Activated T-helper 2 cell treated with anti-CD3 and anti-CD28 coated beads, Interferon-gamma antibody, Interleukin-2, Interleukin-4, amounts not matched to agents 10 μg/mL and 5 μg/mL and 100 μg/mL, durations not matched to agents 14 hours and 24 hours and 36 hours (primary cell): ENCODE measurements around the gene PCDH11Y. TPM values are rescaled to one million over a fixed set of nuclear protein-coding genes. Genes with fewer than 3 reads are reported as not detected.
"Not testable (repeated sequence)": the region's sequence is repeated elsewhere in the genome, so short reads cannot be mapped to it uniquely, and the experiment has no call there.

Experiments used
- DNase-seq: peaks from one replicate; pipeline ENCODE4 v3.0.0; 2021; ENCODE audit warnings: low spot score
- H3K27ac Mint-ChIP-seq: one replicate; pipeline ENCODE4 v1.8.0; 2021; ENCODE audit warnings: mixed read lengths
- H3K27me3 Mint-ChIP-seq: one replicate; pipeline ENCODE4 v1.8.0; 2021; ENCODE audit warnings: low read depth, mixed read lengths
- H3K36me3 Mint-ChIP-seq: one replicate; pipeline ENCODE4 v1.8.0; 2021; ENCODE audit warnings: low read depth, mixed read lengths
- H3K4me1 Mint-ChIP-seq: one replicate; pipeline ENCODE4 v1.8.0; 2021; ENCODE audit warnings: low read depth, mixed read lengths
- H3K4me3 Mint-ChIP-seq: one replicate; pipeline ENCODE4 v1.8.0; 2021; ENCODE audit warnings: low read depth, mild to moderate bottlenecking, moderate library complexity, mixed read lengths
- H3K9me3 Mint-ChIP-seq: one replicate; pipeline ENCODE4 v1.8.0; 2021; ENCODE audit warnings: mixed read lengths
- intact Hi-C: fragments of 100-400 bp; cut with micrococcal nuclease; formaldehyde crosslinking; loops from one replicate; pipeline ENCODE4 v1.15.1; 2023
- total RNA-seq: library from RNA; stranded (reverse); gene quantifications from 2 replicates; pipeline ENCODE4 v1.2.3, GENCODE V29; 2022

Gene PCDH11Y
- total RNA-seq, 1 donor from 2014 or later = not detected

GRCh38 chrY:5638589-5638988 is 638.5 kb downstream of the PCDH11Y start:
- not testable (repeated sequence) for H3K36me3 Mint-ChIP-seq, H3K4me1 Mint-ChIP-seq, H3K9me3 Mint-ChIP-seq

GRCh38 chrY:5679265-5679664 is 679.2 kb downstream of the PCDH11Y start:
- intact Hi-C loops, H3K4me3 Mint-ChIP-seq, DNase-seq, H3K27me3 Mint-ChIP-seq, H3K9me3 Mint-ChIP-seq, H3K4me1 Mint-ChIP-seq, H3K36me3 Mint-ChIP-seq, H3K27ac Mint-ChIP-seq: not testable (repeated sequence)

More at GRCh38 chrY:5638589-5638988, 638.5 kb downstream of the PCDH11Y start:
- H3K27ac Mint-ChIP-seq, H3K4me3 Mint-ChIP-seq, intact Hi-C loops, H3K27me3 Mint-ChIP-seq, DNase-seq: not testable (repeated sequence)

- H3K27me3 Mint-ChIP-seq, H3K27ac Mint-ChIP-seq, DNase-seq, H3K36me3 Mint-ChIP-seq, H3K9me3 Mint-ChIP-seq, H3K4me1 Mint-ChIP-seq, H3K4me3 Mint-ChIP-seq, intact Hi-C loops: not testable (repeated sequence)
Observed at GRCh38 chrY:5708727-5709126, 708.6 kb downstream of the PCDH11Y start.

- H3K27me3 Mint-ChIP-seq, intact Hi-C loops, H3K9me3 Mint-ChIP-seq, H3K4me3 Mint-ChIP-seq, H3K4me1 Mint-ChIP-seq, DNase-seq, H3K36me3 Mint-ChIP-seq, H3K27ac Mint-ChIP-seq: not testable (repeated sequence)
Observed at GRCh38 chrY:5709788-5710381, 709.8 kb downstream of the PCDH11Y start.

GRCh38 chrY:5761403-5761802 is 761.3 kb downstream of the PCDH11Y start:
- intact Hi-C loops, H3K27ac Mint-ChIP-seq: not testable (repeated sequence)

GRCh38 chrY:5776485-5776884 is 776.4 kb downstream of the PCDH11Y start:
- DNase-seq, H3K36me3 Mint-ChIP-seq, H3K9me3 Mint-ChIP-seq, H3K4me3 Mint-ChIP-seq, H3K27me3 Mint-ChIP-seq, H3K27ac Mint-ChIP-seq, intact Hi-C loops, H3K4me1 Mint-ChIP-seq: not testable (repeated sequence)

More at GRCh38 chrY:5761403-5761802, 761.3 kb downstream of the PCDH11Y start:
- H3K36me3 Mint-ChIP-seq, H3K4me1 Mint-ChIP-seq, H3K4me3 Mint-ChIP-seq, H3K27me3 Mint-ChIP-seq, H3K9me3 Mint-ChIP-seq, DNase-seq: not testable (repeated sequence)
